Islet precursor cell (in vitro differentiated cells): Measurements from ENCODE around the gene CNTN5.

Experiments
- DNase-seq: peaks from one replicate; pipeline ENCODE4 v3.0.0-alpha.2; 2018

CNTN5 gene

GRCh38 chr11:100383357-100383865, 1362.7 kb downstream of the CNTN5 start:
- DNase-seq, result peak; percentile 93

GRCh38 chr11:100396266-100396665, 1375.5 kb downstream of the CNTN5 start:
- no peak for DNase-seq

DNA sequence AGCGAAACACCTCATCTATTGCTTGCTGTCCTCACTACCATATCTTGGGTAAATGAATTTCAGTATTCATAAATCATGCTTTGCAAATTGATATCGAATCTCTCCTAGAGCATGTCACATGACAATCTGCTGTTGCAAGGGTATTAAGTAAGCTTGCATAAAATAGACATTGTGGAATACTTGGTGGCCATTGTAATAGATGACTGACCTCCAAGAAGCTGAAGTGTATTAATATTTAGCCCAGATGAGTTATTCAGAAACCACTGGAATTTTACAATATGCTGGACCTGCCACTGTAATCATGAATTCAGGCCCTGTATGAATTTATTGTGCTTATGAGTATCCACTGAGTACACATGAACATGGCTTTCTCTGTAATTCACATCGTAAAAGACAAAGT, 1376.7 kb downstream of the CNTN5 start:
- DNase-seq, result no peak

DNA sequence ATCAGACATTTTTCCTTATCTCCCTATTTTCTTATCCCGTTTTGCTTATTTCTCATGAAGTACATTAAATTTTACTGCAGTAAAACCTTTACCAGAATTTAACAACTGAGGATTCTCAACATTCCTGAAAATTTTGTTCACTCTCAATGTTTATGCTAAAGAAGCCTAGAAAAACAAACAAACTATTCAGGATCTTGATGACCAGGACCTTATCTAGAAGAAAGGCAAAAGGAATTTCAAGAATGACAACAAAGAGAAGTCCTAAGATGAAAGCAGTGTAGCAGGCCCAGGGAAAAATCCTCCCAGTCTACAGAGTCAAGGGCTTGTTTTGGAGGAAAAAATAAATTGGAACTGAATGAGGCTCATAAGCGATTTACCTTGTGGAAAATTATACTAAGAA, 1383.1 kb downstream of the CNTN5 start:
- peak; percentile 71 for DNase-seq

GRCh38 chr11:100404907-100405306, 1384.2 kb downstream of the CNTN5 start:
- DNase-seq, result no peak
